Erythroblast (primary cell): ENCODE results near the gene WDR31.

Experiments
- GATA1 ChIP-seq: IDR thresholded peaks from 2 replicates; pipeline ENCODE4 v1.6.1; 2011; ENCODE audit warnings: low read depth, mild to moderate bottlenecking, control low read depth, low read length, moderate library complexity
- POLR2A ChIP-seq: IDR thresholded peaks from 2 replicates; pipeline ENCODE4 v1.6.1; 2011; ENCODE audit warnings: mild to moderate bottlenecking, low read length

DNA sequence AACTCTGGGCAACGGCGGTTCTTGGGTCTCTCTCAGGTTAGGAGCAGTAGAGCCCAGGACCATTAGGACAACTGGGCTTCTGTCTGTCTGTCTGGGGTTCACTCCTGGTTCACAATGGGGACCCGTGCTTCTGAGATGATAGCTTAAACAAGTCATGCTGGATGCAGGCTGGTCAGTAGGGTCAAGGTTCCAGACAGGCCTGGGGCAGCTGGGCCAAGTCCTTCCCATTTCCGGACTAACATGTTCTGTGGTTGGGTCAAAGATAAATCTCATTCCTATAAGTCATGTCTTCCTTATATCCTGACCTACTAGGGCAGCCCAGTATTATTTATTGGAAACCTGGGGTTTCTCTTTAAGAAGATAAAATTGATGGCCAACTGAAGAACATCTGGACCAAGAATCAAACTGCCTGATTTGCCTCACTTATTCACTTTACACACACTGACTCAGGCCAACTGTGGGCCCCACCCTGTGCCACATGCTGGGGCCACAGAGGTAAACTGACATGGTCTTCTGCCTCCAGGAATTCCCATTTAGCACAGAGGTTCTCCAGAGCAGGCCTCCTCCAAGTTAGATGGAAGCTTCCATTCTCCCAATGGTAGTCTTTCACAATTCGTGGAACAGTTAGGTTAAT lies 28.4 kb upstream of the WDR31 start:
- TF ChIP-seq POLR2A = no peak
- TF ChIP-seq GATA1 = no peak
